Measurements from ENCODE around the gene VAV2. TPM values are rescaled to one million over a fixed set of nuclear protein-coding genes. Genes with fewer than 3 reads are reported as not detected.

VAV2 gene
- total RNA-seq, 3 donors from 2014 or later (not counting 1 experiment from before 2014, with no cell fraction given): 3.9 to 5.1 (median 4.8) TPM

- Histone ChIP-seq H3K36me3 (ENCODE audit: control insufficient read depth, insufficient read depth, low read length) (no peaks in the 10 kb centered on the region), H3K4me3 (ENCODE audit: low read length) (no peak overlapping the region), H3K4me1 (ENCODE audit: control insufficient read depth, insufficient read depth, low read length) (no peaks in the 10 kb centered on the region), H3K27ac (ENCODE audit: low read length) (no peak overlapping the region), H3K9me3 (ENCODE audit: control insufficient read depth, insufficient read depth, low read length) (no peaks in the 10 kb centered on the region), H3K27me3 (ENCODE audit: control insufficient read depth, insufficient read depth, low read length) (no peaks in the 10 kb centered on the region)
- WGBS (ENCODE audit: insufficient coverage): 84% methylated on average over 9 of the region's 9 CpGs
- Mint-ChIP-seq H3K4me3 (no peak overlapping the region), H3K36me3 (no peaks in the 10 kb centered on the region), H3K27me3 (ENCODE audit: low read depth in 2 of 2) (peaks cover 5 to 17% of the 10 kb centered on the region in 2 donors), H3K27ac (no peak overlapping the region), H3K4me1 (no peaks in the 10 kb centered on the region), H3K9me3 (no peaks in the 10 kb centered on the region)
- DNase-seq (no peak), ATAC-seq (no peak)
- intact Hi-C loops (cut with micrococcal nuclease): no loop called here
- no peak for TF ChIP-seq CTCF (IDR thresholded peaks at IDR 0.05)
Measured at GRCh38 chr9:134007571-134007970, 15.4 kb upstream of the VAV2 start.

- 39% methylated on average over 6 of the region's 6 CpGs for WGBS (ENCODE audit: insufficient coverage)
- no peak overlapping the region for H3K27ac Mint-ChIP-seq
Measured at GRCh38 chr9:134007150-134007549, 15.0 kb upstream of the VAV2 start.

GRCh38 chr9:134005381-134005780 is 13.3 kb upstream of the VAV2 start:
- intact Hi-C loops (cut with micrococcal nuclease): no loop called here
- no peak for TF ChIP-seq CTCF (IDR thresholded peaks at IDR 0.05)
- no peaks in the 10 kb centered on the region for H3K27me3 ChIP-seq (ENCODE audit: control insufficient read depth, insufficient read depth, low read length)
- H3K27ac ChIP-seq (ENCODE audit: low read length): no peak overlapping the region
- H3K9me3 ChIP-seq (ENCODE audit: control insufficient read depth, insufficient read depth, low read length): no peaks in the 10 kb centered on the region
- no peaks in the 10 kb centered on the region for H3K4me1 Mint-ChIP-seq
- H3K27me3 Mint-ChIP-seq (ENCODE audit: low read depth in 2 of 2): peaks cover 5 to 17% of the 10 kb centered on the region in 2 donors
- H3K4me3 ChIP-seq (ENCODE audit: low read length): no peak overlapping the region
- H3K27ac Mint-ChIP-seq: no peak overlapping the region
- H3K36me3 Mint-ChIP-seq: no peaks in the 10 kb centered on the region
- H3K9me3 Mint-ChIP-seq: no peaks in the 10 kb centered on the region
- H3K36me3 ChIP-seq (ENCODE audit: control insufficient read depth, insufficient read depth, low read length): no peaks in the 10 kb centered on the region
- no peak for DNase-seq
- WGBS (ENCODE audit: insufficient coverage): 94% methylated on average over 8 of the region's 8 CpGs
- no peak overlapping the region for H3K4me3 Mint-ChIP-seq
- H3K4me1 ChIP-seq (ENCODE audit: control insufficient read depth, insufficient read depth, low read length): no peaks in the 10 kb centered on the region
- no peak for ATAC-seq

More at GRCh38 chr9:134007150-134007549, 15.0 kb upstream of the VAV2 start:
- ATAC-seq: no peak
- Mint-ChIP-seq H3K27me3 (ENCODE audit: low read depth in 2 of 2) (peaks cover 5 to 17% of the 10 kb centered on the region in 2 donors), H3K36me3 (no peaks in the 10 kb centered on the region), H3K4me1 (no peaks in the 10 kb centered on the region), H3K4me3 (no peak overlapping the region), H3K9me3 (no peaks in the 10 kb centered on the region)
- no peaks in the 10 kb centered on the region for H3K4me1 ChIP-seq (ENCODE audit: control insufficient read depth, insufficient read depth, low read length)
- H3K4me3 ChIP-seq (ENCODE audit: low read length): no peak overlapping the region
- TF ChIP-seq CTCF (IDR thresholded peaks at IDR 0.05): no peak
- no peaks in the 10 kb centered on the region for H3K9me3 ChIP-seq (ENCODE audit: control insufficient read depth, insufficient read depth, low read length)
- intact Hi-C loops (cut with micrococcal nuclease): no loop called here
- H3K27me3 ChIP-seq (ENCODE audit: control insufficient read depth, insufficient read depth, low read length): no peaks in the 10 kb centered on the region
- no peak for DNase-seq
- no peaks in the 10 kb centered on the region for H3K36me3 ChIP-seq (ENCODE audit: control insufficient read depth, insufficient read depth, low read length)
- H3K27ac ChIP-seq (ENCODE audit: low read length): no peak overlapping the region

- Histone ChIP-seq H3K27ac (ENCODE audit: low read length) (no peak overlapping the region), H3K4me3 (ENCODE audit: low read length) (no peak overlapping the region), H3K36me3 (ENCODE audit: control insufficient read depth, insufficient read depth, low read length) (no peaks in the 10 kb centered on the region), H3K27me3 (ENCODE audit: control insufficient read depth, insufficient read depth, low read length) (no peaks in the 10 kb centered on the region), H3K4me1 (ENCODE audit: control insufficient read depth, insufficient read depth, low read length) (no peaks in the 10 kb centered on the region), H3K9me3 (ENCODE audit: control insufficient read depth, insufficient read depth, low read length) (no peaks in the 10 kb centered on the region)
- no peaks in the 10 kb centered on the region for H3K9me3 Mint-ChIP-seq
- H3K36me3 Mint-ChIP-seq: no peaks in the 10 kb centered on the region
- TF ChIP-seq CTCF (IDR thresholded peaks at IDR 0.05): no peak
- H3K4me3 Mint-ChIP-seq: no peak overlapping the region
- intact Hi-C loops (cut with micrococcal nuclease): no loop called here
- WGBS (ENCODE audit: insufficient coverage): 85% methylated on average over 14 of the region's 14 CpGs
- H3K27me3 Mint-ChIP-seq (ENCODE audit: low read depth in 2 of 2): peaks cover 5 to 17% of the 10 kb centered on the region in 2 donors
- DNase-seq (no peak), ATAC-seq (no peak)
- H3K27ac Mint-ChIP-seq: no peak overlapping the region
- no peaks in the 10 kb centered on the region for H3K4me1 Mint-ChIP-seq
Measured at GRCh38 chr9:134004881-134005280, 12.8 kb upstream of the VAV2 start.
